Midbrain (tissue), 1 donor: ENCODE measurements around the gene VSTM4.

Experiments used
- DNase-seq: peaks from one replicate; lab custom pipeline; 2025; lab: John Stamatoyannopoulos, UW

Gene VSTM4

GRCh38 chr10:49091450-49092210 is 23.7 kb downstream of the VSTM4 start:
- DNase-seq = no peak

DNA sequence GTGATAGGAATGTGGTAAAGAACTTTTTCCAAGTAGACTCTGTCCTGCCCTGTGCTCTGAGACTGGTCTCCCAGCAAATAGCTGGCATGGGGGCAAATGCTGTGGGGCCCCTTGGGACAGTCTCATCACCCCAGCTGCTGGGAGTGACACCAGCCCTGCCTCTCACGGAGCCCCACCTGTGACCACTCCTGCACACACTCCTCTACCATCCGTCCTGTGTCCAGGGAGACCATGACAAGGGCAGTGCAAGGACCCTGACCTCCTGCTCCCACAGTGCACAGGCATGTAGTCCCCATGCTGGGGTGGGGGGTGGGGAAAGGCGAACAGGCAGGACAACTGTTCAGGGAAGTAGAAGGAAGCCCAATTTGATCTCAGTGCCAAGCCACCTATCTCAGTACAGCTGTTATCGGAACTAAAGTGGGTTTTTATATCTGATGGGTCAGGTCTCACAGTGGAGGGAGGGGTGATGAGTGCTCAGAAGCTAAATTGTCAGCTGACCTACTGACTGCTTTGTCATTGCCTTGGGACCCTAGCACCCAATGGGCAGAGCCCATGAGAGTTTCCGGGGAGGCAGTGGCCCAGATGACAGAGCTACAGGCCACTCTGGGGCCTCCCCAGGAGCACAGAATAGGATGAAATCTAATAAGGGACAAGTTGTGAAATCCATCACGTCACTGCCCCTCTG is 24.5 kb downstream of the VSTM4 start:
- no peak for DNase-seq

DNA sequence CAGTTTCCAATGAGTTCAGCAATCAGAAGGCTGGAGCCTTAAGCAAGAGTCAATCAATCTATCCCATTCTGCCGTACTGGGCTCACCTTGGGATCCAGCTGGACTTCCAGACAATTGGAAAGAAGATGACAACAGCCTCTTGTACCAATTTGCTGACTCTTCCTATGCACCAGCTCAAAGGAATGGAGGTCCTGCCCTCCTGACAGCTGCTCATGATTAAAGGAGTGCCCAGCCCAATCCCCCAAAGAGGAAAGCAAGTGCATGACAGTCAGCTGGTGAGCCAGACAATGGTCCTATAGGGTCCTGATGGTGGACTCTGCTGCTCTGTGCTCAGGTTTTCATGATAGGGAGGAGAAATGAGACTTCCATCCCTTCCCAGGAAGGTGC is 25.1 kb downstream of the VSTM4 start:
- no peak for DNase-seq

DNA sequence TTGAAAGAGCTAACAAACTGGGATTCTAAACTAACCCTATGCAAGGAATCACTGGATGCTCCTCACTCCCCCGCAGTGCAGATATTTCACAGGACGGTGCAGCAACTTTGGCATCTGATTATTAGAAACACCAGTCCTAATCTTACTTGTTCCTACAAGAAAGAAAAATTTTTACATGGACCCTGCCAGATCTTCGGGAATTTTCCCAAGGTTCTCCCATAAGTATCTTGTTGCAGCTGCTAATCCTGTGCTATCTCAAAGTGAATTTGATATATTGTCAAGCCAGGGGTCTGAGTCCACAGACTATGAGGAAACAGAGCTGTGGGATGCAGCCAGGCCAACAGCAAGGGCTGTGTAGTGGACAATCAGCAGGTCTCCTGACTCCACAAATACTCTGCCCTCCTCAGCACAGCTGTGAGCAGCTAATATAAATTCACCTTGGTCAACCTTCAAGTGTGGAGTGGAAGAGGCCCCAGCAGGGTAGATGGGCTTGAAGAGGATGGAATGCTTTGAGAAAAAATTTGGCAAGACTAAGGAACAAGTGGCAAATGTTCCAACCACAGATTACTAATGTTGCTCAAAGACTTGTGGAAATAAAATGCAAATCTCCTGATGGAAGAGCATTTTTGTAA is 25.6 kb downstream of the VSTM4 start:
- DNase-seq = no peak

DNA sequence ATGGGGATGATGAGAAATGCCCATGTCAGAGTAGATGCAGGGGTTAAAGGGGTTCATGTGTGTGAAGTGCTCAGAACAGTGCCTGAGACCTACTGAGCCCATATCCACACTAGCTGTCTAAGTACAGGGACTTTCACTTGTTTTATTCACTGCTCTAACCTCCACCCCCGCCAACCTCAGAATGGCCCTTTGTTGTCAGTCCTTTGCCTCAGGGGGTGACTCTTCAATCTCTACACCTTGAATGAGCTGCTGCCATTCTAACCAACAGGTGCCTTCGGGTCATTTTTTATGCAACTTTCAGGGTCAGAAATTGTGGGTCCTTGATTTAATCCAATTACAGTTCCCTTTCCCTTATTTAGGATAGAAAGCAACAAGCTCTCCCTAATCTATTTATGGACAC is 26.2 kb downstream of the VSTM4 start:
- no peak for DNase-seq

- no peak for DNase-seq
These were observed 28.4 kb downstream of the VSTM4 start for GRCh38 chr10:49086889-49087288.

DNA sequence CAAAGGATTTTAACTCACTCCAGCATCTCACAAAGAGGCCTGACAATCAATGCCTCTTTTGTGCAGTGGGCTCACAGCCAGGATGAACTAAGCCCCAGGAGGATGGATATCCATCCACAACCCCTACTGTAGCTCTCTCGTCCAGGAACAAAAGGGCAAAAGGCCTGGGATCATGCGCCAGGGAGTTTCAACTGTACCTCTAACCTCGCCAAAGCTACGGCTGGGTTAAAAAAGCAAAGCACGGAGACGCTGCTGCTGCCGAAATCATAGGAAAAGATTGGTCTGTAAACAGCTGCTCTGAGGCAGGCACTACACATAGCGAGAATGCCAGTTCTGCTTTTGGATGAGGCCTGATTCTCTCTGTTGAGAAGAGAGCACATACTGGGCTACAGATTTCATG is 32.1 kb downstream of the VSTM4 start:
- peak; percentile 70 for DNase-seq

DNA sequence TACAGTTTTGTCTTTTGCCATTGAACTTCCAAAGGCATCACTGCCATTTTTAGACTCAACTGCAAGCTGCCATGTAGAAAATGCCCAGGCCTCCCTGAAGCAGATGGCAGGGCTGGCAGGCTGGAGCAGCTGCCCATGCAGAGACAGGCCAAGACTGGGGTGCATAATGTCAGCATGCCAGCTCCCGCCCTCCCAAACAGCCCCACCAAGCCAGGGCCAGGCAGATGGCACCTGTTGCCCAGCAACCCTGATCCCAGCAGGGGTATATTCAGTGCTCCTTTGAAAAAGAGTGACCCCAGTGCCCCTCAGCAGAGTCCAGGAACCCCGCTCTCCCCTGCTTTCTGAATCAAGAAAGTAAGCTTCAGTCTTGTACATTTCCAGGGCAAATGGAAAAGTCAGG is 32.6 kb downstream of the VSTM4 start:
- DNase-seq = no peak

DNA sequence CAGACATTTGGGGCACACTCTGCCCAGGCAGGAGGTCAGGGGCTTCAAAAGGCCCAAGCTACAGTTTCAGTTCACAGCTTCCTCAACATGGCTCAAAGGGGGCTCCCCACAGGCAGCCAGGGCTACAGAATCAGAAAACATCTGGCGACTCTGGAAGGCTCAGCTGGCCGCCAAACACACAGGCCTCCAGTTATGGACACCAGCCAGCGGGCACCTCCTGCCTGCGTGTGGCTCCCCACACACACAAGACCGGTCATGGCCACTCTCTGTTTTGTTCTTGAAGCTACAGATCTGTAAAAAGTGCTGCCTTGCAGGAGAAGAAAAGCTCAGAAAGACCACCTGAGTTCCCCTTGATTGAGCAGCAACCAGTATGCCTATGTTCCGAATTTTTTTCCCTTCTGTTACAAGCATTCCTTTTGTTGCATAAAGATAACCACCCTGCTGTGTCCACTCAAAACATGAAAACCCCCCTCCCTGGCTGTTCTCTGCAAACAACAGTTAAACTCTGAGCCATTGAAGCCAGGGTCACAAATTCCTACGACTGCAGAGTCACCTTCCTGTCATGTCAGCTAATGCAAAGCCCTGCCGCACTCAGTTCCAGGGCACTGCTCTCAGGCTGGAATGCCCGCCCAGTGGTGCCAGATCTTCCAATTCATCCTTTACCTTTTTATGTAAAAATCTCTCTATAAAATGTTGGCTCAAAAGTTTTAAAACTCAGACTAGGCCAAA is 33.6 kb downstream of the VSTM4 start:
- DNase-seq = no peak

DNA sequence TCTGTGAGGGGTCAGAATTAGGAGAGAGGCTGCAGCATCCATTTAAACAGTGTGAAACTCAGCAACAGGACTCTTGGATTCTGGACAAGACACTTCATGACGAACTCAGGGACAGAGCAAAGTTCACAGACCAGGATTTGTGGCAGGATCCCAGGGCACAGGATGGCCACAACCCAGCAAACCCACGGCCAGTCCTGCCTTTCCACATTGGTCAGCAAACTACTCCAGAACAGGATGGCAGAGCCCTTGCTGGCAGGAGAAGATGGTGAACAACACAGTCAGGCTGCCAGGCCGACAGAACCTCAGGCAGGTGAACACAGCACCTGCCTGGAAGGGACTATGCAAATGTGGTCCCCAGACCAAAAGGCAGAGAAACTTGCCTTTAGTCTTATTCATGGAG is 34.4 kb downstream of the VSTM4 start:
- DNase-seq = no peak

DNA sequence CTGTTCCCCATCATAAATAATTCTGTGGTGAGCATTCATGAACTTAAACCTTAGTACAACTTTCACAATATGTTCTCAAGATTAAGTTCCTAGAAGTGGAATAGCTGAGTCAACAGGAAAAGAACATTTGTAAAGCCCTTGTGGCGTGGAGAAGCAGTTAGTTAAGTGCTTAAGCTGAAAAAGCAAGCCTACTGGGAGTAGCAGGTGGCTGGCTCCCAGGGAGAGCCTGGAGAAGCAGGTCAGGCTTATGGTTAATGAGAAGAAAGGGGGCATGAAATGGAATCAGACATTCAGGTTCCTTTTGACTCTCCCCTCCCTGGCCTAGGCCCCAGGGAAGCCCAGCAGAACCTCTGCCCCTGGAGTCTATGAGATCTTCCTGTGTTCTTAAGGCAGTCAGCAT is 35.3 kb downstream of the VSTM4 start:
- peak; percentile 6 for DNase-seq

DNA sequence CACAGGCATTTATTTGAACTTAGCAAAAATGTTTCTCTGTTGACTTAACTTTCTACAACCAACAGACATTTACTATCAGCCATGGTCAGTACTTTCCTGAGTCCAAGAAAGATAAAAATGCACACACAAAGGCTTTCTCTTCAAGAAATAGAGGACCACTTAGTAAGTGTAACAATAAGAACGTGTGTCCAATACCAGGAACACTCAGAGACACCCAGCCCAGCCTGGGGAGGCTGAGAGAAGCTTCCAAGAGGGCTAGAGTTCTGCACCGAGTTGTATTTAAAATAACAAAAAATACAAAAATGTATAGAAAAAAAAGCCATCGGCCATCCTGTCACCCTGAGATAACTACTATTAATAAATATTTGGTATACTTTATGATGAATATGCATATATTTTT is 35.8 kb downstream of the VSTM4 start:
- no peak for DNase-seq

DNA sequence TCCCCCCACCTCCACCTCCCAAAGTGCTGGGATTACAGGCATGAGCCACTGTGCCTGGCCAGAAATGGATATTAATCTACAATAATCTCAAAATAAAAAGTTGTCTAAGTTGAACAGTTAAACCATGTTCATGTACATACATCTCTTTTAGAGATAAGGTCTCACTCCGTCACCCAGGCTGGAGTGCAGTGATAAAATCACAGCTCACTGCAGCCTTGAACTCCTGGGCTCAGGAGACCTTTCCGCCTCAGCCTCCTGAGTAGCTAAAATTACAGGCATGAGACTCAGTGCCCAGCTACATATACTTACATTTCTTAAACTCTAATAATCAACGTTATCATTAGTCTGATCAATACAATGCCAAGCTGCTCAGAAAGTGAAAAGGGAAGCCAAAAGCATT is 36.2 kb downstream of the VSTM4 start:
- no peak for DNase-seq

DNA sequence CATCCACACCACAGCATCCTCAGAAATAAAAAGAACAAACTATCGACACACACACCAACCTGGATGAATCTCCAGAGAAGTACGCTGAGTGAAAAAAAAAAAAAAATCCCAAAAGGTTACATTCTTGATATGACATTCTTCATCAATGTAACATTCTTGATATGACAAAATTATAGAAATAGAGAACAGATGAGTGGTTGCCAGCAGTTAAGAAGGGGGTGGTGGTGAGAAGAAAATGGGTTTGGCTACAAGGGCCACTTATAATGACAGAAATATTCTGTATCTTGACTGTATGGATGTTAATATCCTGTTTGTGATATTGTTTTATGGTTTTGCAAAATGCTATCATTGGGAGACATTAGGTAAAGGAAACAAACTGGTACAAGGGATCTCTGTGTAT is 36.9 kb downstream of the VSTM4 start:
- DNase-seq = no peak

DNA sequence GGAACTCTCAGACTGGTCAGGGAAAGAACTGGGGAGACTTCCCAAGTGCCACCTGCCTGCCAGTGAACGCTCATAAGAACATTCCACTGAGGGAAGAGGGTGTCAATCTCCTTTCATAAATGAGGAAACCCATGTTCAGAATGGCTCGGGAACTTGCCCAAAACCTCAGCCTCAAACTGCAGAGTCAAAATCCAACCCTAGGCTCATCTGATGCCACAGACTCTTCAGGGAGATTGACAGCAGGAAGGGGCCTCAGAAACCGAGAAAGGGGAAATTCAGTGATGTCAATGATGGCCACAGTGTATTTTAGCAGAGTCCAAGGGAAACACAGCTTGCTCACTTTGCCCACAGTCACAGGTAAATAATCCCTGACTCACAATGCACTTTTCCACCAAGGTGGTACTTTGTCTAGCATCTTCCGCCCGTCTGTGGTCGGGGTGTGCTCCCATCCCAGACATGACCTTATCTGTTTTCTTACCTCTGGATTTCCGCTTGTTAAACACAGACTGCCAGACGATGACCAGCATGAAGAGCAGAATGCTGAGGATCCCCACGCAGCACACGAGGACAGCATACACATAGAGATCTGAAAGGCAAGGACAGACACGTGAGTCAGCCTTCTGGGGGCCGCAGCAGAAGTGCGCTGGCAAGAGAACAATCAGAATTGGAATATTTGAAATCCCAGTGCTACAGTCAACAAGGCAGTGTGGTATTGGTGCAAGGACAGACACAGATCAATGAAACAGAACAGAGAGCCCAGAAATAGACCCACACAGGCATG is 38.4 kb downstream of the VSTM4 start:
- DNase-seq = no peak

DNA sequence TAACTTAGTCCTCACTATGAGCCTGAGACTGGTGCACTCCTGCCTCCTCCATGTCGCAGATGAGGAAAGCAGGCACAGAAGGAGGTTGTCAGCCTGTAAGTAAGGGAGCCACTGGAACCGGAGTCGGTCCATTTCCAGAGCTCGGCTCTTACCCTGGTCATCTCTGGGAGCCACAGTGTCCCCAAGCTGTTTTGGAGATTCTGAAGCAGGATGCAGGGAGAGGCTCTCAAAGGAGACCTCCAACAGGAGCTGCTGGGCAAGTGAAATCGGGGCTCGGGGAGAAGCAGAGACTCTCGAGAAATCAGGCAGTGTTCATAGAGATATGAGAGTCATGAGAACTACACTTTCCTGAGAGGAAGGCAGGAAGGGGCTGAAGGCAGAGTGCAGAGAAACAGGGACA is 39.0 kb downstream of the VSTM4 start:
- no peak for DNase-seq

- DNase-seq = no peak
These were observed 39.6 kb downstream of the VSTM4 start for GRCh38 chr10:49075743-49076142.

DNA sequence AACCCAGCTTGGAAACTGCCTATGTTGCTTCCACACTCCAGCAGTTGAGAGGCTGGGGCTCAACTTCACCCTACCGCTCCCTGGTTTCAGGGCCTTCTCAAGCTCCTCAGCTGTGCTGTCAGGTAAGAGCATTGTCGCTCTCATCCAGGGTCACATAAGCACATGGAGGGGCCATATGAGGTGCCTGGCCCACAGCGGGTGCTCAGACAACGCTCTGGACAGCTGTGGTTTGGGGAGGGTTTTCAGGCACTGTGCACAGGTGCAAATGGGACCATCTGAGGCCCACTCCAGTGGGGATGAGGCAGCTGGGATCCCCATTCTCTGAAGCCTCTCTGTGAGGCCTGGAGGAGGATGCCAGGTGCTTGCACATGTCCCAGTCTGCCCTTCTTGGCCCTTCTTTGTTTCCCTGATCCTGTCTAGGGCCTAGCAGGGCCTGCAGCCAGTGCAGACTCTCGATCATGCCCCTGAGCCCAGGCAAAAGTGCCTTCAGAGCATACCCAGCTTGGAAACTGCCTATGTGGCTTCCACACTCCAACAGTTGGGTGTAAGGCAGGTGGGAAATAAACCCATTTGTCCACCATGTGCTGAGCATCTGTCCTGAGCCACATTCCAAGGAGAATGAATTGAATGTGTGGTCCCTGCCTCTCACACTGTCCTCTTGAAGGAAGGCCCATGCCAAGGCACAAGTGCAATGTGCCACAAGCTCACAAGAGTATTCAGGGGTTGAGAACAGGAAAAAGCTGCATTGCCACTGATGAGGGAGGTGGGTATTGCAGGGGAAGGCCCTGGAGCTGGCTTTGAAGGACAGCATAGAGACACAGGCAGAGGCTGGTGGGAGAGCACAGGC is 40.3 kb downstream of the VSTM4 start:
- DNase-seq = no peak

DNA sequence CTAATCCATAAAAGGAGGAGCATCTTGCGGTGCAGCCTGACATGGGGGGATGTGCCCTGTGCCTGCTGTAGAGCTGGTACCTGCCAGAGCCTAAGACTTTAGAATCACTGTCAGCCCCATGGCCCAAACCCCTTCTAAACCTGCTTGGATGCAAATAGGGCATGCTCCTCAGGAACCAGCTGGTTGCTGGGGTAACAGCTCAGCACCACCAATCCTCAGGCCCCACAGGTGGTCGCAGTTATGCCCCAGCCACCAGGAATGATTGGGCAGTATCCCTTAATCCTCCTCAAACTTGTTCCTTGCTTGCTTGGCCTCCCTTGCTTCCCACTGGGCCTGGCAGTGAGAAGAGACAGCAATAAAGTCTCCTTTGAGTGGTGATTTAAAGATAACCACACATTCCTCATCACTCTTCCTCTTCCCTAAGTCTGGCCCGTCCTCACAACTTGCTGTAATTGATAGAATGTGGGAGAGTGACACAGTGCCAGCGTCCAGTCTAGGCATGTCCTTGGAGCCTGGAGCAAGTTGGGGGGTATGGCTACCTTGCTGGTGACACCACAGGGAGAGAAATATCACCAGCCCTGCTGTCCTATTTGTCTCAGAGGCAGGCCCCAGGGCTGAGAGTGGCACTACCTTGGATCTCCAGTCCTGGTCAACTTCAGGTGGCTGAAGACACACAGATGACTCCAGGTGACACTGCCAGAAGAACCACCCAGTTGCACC is 43.0 kb downstream of the VSTM4 start:
- no peak for DNase-seq

DNA sequence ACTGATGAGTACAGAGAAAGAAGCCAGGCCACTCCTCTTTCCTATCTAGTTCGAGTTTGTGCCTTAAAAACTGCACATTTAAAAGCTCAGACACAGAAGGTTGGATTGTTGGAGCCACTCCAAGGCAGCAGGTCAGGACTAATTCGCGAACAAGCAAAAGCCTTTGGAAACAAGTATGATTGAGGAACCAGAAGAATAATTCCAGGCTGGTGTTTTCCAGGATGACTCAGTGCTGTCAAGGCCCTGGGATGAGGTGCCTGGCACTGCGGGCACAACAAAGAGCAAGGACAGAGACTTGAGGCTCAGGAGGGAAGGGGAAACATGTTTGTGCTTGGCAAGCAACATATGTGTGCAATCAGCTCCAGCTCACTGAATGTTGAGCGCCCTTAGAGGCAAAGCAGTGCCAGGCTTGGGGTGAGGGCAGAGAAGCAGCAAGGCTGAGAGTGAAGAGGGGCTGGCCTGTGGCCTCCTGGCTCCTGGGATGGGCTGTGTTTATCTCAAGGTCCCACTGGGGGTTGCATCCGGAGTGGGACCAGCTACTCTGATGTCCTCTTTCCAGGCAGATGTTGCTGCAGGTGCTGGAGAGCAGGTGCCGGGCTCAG is 44.1 kb downstream of the VSTM4 start:
- no peak for DNase-seq
